NK-92 treated with Interleukin-12 subunit alpha and Interleukin-12 subunit beta, amount 100 ng/mL, for 24 hours (cell line): Measurements from ENCODE around the gene TMEM132A.

Experiments
- DNase-seq: peaks from one replicate; lab custom pipeline; 2025; lab: John Stamatoyannopoulos, UW

Gene TMEM132A

GRCh38 chr11:60924110-60924905 lies at the start of gene TMEM132A:
Gene TMEM132A, plus strand, starts transcription at chr11:60924460. Its CDS starts 174 bp downstream, at chr11:60924634.
- DNase-seq: no peak

GRCh38 chr11:60875366-60876167 lies 48.7 kb upstream of the TMEM132A start:
- DNase-seq: no peak

- no peak for DNase-seq
Measured at GRCh38 chr11:60876168-60876485, 48.1 kb upstream of the TMEM132A start.

- DNase-seq: no peak
Measured at GRCh38 chr11:60878245-60879101, 45.8 kb upstream of the TMEM132A start.

GRCh38 chr11:60879104-60879503 lies 45.2 kb upstream of the TMEM132A start:
- no peak for DNase-seq

- DNase-seq: no peak
Measured at GRCh38 chr11:60879971-60880588, 44.2 kb upstream of the TMEM132A start.

GRCh38 chr11:60880643-60881282 lies 43.5 kb upstream of the TMEM132A start:
- no peak for DNase-seq

- no peak for DNase-seq
Measured at GRCh38 chr11:60887556-60887955, 36.7 kb upstream of the TMEM132A start.

GRCh38 chr11:60889869-60890311 lies 34.4 kb upstream of the TMEM132A start:
- no peak for DNase-seq

- no peak for DNase-seq
Measured at GRCh38 chr11:60890696-60891095, 33.6 kb upstream of the TMEM132A start.

- no peak for DNase-seq
Measured at GRCh38 chr11:60891103-60891741, 33.0 kb upstream of the TMEM132A start.

- no peak for DNase-seq
Measured at GRCh38 chr11:60895687-60896086, 28.6 kb upstream of the TMEM132A start.

- DNase-seq: no peak
Measured at GRCh38 chr11:60897496-60897895, 26.8 kb upstream of the TMEM132A start.

GRCh38 chr11:60899046-60899936 lies 25.0 kb upstream of the TMEM132A start:
- no peak for DNase-seq

GRCh38 chr11:60899977-60900376 lies 24.3 kb upstream of the TMEM132A start:
- DNase-seq: no peak

- DNase-seq: no peak
Measured at GRCh38 chr11:60900673-60901404, 23.4 kb upstream of the TMEM132A start.

GRCh38 chr11:60902625-60903024 lies 21.6 kb upstream of the TMEM132A start:
- no peak for DNase-seq

- DNase-seq: no peak
Measured at GRCh38 chr11:60905047-60905446, 19.2 kb upstream of the TMEM132A start.

- no peak for DNase-seq
Measured at GRCh38 chr11:60905551-60906113, 18.6 kb upstream of the TMEM132A start.
